GM12878 (cell line): ENCODE measurements around the gene PRKCZ. TPM values are rescaled to one million over a fixed set of nuclear protein-coding genes. Genes with fewer than 3 reads are reported as not detected.

Source experiments
- ATF7 ChIP-seq: fragments of 450-650 bp; IDR thresholded peaks from 2 replicates; pipeline ENCODE4 v1.6.1; 2016; ENCODE audit warnings: low read depth, mild to moderate bottlenecking
- BCLAF1 ChIP-seq: fragments of 450-650 bp; IDR thresholded peaks from 2 replicates; pipeline ENCODE4 v1.6.1; 2017; ENCODE audit warnings: antibody characterized with exemption, mild to moderate bottlenecking, moderate library complexity
- CBX3 ChIP-seq: fragments of 200-600 bp; sonication (generic); IDR thresholded peaks from 2 replicates; pipeline ENCODE4 v1.6.1; 2016; ENCODE audit warnings: low read depth, borderline replicate concordance
- FOXK2 ChIP-seq: fragments of 450-650 bp; IDR thresholded peaks from 2 replicates; pipeline ENCODE4 v1.6.1; 2017; ENCODE audit warnings: mild to moderate bottlenecking, moderate library complexity
- IRF4 ChIP-seq: IDR thresholded peaks from 2 replicates; pipeline ENCODE4 v1.6.1; 2011; ENCODE audit warnings: low read depth, low read length
- NR2C2 ChIP-seq: IDR thresholded peaks from 2 replicates; pipeline ENCODE4 v1.6.1; 2011; ENCODE audit warnings: borderline replicate concordance, low read depth; ENCODE audit not compliant: control insufficient read depth, insufficient read length
- RAD51 ChIP-seq: fragments of 450-650 bp; IDR thresholded peaks from 2 replicates; pipeline ENCODE4 v1.6.1; 2016; ENCODE audit warnings: moderate library complexity, mild to moderate bottlenecking, inconsistent platforms
- SIN3A ChIP-seq: IDR thresholded peaks from 2 replicates; pipeline ENCODE4 v1.6.1; 2012; ENCODE audit warnings: low read depth, low read length, improper control_type of control experiment
- ZBTB40 ChIP-seq: fragments of 450-650 bp; IDR thresholded peaks from 2 replicates; pipeline ENCODE4 v1.6.1; 2016; ENCODE audit warnings: mild to moderate bottlenecking, moderate library complexity, borderline replicate concordance
- ZNF274 ChIP-seq: IDR thresholded peaks from one replicate; pipeline ENCODE4 v1.8.0; 2011; ENCODE audit not compliant: insufficient read length, insufficient read depth
- polyA plus RNA-seq, 11 experiments: library from polyadenylated mRNA; depleted of rRNA in 4 of 11; unstranded in 6 of 11; stranded (reverse) in 5 of 11; fragments of >200 nt; fragmentation: Nextera tagmentation in 4 of 11; fragmentation: Illumina TruSeq in 1 of 11; extraction: Ambion mirVana in 4 of 11; extraction: Trizol in 1 of 11; gene quantifications; 1 replicate in 1 of 11; 2 replicates in 10 of 11; pipeline versions ENCODE4 v1.2.1 to v1.2.3, GENCODE V29; 2011 to 2016; ENCODE audit warnings: inconsistent platforms in 2 of 11, missing spikeins in 2 of 11, low read depth in 1 of 11
- total RNA-seq, 4 experiments: library from RNA; depleted of rRNA in 3 of 4; stranded (reverse); fragments of >200 nt in 3 of 4; fragmentation: Illumina TruSeq in 1 of 4; extraction: Trizol in 1 of 4; gene quantifications; 2 replicates each; pipeline versions ENCODE4 v1.2.1 to v1.2.3, GENCODE V29; 2013 to 2021

The PRKCZ gene
- total and polyA plus RNA-seq, 10 of the 15 experiments (the other 5 are each of a cell fraction or from before 2014, with no cell fraction given), result 0.05 to 1.9 (median 0.64) TPM; not detected in 1

- TF ChIP-seq BCLAF1 (no peak), RAD51 (no peak), ZBTB40 (no peak), FOXK2 (no peak), SIN3A (no peak), CBX3 (no peak), ATF7 (no peak), ZNF274 (no peak), NR2C2 (no peak), IRF4 (no peak)
These were observed 85.7 kb downstream of the PRKCZ start (continued) for GRCh38 chr1:2135941-2136340.
